ENCODE measurements around the gene MBD2.
"Not testable (repeated sequence)": the region's sequence is repeated elsewhere in the genome, so short reads cannot be mapped to it uniquely, and the experiment has no call there.

Gene MBD2, protein sequence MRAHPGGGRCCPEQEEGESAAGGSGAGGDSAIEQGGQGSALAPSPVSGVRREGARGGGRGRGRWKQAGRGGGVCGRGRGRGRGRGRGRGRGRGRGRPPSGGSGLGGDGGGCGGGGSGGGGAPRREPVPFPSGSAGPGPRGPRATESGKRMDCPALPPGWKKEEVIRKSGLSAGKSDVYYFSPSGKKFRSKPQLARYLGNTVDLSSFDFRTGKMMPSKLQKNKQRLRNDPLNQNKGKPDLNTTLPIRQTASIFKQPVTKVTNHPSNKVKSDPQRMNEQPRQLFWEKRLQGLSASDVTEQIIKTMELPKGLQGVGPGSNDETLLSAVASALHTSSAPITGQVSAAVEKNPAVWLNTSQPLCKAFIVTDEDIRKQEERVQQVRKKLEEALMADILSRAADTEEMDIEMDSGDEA

DNA sequence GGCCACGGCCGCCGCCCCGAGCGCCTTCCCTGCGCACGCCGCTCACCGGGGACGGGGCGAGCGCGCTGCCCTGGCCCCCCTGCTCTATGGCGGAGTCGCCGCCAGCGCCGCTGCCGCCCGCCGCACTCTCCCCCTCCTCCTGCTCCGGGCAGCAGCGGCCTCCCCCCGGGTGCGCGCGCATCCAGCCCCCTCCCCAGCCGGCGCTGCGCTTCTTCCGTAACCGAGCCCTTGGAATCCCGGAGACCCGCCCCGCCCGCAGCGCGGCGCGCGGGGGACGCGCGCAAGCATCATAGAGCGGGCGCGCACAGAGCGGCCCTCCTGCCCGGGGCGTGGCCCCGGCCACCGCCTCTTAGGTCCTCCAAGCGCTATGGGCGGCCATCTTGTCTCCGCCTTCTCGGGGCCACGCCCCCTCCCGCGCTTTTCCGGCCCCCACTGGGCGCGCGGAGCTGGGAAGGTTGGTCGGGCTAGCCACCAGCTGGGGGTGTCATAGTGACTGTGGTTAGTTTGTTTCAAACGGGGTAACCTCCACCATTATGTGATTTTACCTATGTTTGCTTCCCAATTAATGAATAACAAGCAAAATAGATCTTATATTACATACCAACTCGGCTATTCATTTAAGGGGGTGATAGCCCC is at the start of gene MBD2:
TSS of gene MBD2 (minus strand) at position 291 of the 636 bp plus-strand sequence. CDS start at position 181, 110 bp downstream.
- peak; percentile 98 for DNase-seq

DNA sequence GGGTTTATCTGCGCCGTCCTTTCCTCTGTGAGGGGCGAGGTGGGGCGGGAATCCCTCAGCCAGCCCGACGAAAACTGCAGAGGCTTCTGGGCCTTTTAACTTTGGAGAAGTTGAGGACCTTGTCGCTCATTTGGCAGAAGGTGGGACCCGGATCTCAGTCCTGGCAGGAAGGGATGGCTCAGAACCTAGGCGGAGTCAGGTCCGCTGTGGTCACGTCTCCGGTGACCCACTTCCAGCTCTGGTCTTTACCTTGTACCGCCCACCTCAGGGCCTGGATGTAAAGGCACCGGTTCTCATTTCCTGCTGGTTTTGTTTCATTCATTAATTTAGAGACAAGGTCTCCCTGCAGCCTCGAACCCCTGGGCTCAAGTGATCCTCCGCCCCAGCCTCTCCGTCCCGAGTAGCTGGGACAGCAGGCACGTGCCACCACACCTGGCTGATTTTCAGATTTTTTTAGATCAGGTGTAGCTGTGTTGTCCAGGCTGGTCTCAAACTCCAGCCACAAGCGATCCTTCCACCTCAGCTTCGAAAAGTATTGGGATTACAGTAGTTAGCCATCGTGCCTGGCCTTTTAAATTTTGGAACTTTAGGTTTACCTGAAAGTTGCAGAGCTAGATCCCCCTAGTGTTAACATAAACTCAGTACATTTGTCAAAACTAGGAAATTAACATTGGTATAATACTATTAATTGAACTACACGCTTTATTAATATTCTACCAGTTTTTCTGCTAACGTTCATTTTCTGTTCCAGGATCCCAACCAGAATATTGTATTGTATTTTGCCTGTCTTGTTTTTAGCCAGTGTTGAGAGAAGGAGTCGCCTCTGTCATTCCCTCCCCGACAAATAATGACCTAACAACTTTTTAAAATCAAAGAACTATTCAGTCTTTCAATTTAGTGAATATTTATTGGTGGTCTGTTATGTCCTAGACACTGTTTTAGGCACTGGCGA is 45.7 kb upstream of the MBD2 start:
- DNase-seq, result peak; percentile 82

DNA sequence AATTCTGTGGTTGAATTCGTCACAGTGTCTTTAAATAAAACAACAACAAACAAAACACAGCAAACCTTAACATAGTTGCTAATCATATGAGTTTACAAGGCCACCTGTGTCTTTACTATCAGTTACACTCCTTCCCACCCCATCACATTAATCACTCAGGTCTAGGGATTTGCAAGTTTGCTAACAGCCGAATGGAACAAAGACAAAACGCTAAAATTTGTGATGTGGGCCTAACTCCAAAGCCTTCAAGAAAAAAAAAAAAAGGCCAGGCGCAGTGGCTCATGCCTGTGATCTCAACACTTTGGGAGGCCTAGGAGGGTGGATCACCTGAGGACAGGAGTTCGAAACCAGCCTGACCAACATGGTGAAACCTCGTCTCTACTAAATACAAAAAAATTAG is 44.3 kb upstream of the MBD2 start:
- DNase-seq, result no peak

DNA sequence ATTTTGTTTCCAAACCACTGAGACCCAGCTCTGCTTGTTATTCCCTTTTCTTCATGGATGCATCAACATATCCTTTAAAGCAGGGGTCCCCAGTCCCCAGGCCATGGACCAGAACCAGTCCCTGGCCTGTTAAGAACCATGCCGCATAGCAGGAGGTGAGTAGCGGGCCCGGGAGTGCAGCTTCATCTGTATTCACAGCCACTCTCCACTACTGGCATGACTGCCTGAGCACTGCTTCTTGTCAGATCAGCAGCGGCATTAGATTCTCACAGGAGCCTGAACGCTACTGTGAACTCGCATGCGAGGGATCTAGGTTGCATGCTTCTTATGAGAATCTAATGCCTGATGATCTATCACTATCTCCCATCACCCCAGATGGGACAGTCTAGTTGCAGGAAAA is 43.2 kb upstream of the MBD2 start:
- no peak for DNase-seq

GRCh38 chr18:54263904-54264336 is 39.5 kb upstream of the MBD2 start:
- DNase-seq, result no peak

- DNase-seq, result peak; percentile 83
Observed at GRCh38 chr18:54261894-54262293, 37.4 kb upstream of the MBD2 start.

- no peak for DNase-seq
Observed at GRCh38 chr18:54260396-54261072, 36.1 kb upstream of the MBD2 start.

DNA sequence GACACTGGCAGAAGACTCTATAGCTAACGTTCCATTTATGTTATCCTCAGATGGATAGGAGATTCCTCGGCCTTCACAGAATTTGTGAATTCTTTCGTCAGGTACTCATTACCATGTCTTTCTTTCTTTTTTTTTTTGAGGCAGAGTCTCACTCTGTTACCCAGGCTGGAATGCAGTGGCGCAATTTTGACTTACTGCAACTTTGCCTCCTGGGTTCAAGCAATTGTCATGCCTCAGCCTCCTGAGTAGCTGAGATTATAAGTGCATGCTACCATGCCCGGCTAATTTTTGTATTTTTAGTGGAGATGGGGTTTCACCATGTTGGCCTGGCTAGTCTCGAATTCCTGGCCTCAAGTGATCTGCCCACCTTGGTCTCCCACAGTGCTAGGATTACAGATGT is 33.3 kb upstream of the MBD2 start:
- DNase-seq, result not testable (repeated sequence)

DNA sequence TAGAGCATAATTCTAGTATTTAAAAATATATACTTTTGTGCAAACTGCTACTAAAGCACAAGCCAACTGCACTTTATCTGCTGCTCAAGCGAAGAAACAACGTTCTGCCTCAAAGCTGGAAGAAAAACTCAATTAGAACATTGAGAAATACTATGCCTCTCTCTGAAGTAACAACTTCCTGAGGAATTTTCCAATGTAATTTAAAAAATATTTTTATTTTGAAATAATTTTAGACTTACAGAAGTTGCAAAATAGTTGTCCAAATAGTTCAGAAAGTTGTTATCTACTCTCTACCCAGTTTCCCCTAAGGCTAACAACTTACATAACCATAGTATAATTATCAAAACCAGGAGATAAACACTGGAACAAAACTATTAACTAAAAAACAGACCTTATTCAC is 32.5 kb upstream of the MBD2 start:
- DNase-seq, result no peak

DNA sequence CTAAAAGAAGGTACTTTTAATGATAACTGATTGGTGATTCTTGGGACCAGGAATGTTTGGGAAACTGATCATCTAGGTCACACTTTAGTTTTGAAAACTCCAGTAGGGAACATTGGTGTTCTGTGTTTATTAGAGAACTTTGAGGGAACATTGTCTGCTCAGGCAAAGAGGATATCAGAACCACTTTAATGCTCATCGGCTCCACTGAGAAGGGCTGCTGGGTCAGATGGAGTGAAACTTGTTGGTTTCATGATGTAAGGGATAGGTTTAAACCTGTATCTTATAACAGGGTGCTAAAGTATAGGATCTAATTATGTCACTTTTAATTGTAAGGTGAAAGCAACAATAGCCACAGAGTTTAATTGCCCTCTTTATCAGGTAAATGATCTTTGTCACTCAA is 30.7 kb upstream of the MBD2 start:
- DNase-seq, result no peak

DNA sequence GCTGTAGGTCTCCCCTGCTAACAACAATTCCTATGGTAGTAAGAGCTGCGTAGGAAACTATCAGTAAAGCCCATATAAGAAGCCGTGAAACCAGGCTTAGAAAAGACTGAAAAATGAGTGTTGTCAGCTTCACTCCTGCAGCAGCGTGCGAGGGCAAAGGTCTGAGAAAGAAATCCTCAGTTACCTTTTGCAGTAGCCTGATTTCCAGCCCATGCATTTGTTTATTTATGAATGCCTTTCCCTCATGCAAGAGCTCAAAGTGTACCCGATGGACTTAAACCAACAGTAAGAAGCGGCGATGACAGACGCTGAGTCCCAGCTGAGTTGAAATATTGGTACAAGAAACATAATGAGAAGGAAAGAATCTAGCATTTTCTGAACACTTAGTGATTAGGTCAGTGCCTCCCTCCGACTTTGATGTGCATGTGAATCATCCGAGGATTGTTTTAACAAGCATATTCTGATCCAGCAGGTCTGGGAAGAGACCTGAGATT is 29.8 kb upstream of the MBD2 start:
- no peak for DNase-seq

- DNase-seq, result no peak
Observed at GRCh38 chr18:54251606-54252390, 27.3 kb upstream of the MBD2 start.

DNA sequence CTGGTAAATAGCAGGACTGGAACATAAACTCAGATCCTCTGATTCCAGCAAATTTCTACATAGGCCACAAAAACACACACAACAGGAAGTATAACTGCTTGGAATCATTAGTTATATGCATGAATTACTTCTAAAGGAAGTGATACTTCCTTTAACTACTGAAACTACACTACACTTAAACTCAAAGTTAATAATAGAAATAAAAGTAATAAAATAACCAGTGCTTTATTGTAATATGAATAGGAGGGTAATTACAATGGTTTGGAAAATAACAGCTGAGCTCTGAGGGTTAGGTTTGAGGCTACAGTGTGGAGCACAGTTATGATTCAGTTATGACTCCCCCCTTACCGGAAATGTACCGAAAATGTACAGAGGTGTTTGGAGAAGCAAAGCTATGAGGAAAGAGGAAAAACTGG is 26.4 kb upstream of the MBD2 start:
- no peak for DNase-seq

DNA sequence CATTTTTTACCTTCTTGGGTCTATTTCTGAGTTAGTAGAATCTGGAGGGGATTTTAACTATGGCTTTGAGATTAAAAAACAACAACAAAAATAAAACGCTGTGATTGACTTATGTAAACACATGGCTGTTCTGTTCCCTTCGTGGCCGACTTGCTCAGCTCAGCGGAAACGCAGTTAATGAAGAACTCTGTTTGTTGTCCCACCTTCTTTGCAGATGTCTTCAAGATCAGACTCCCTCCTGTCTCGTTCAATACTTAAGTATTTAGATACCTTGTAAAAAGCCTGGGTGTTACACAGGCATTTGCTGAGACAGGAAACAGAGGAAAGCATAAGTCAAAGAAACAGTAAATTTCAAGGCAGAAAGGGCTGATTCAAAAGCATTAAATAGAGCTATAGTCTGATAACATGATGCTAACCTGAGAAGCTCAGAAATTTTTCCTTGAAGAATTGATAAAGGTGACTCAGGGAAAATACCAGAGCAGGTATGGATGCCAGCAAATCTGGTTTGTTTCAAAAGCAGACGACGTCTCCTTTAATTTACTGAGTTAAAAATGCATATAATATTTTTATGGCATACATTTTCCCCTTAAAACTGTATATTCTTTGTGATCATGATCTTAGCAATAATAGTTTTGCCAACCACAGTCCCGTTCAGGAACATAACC is 23.2 kb upstream of the MBD2 start:
- no peak for DNase-seq

DNA sequence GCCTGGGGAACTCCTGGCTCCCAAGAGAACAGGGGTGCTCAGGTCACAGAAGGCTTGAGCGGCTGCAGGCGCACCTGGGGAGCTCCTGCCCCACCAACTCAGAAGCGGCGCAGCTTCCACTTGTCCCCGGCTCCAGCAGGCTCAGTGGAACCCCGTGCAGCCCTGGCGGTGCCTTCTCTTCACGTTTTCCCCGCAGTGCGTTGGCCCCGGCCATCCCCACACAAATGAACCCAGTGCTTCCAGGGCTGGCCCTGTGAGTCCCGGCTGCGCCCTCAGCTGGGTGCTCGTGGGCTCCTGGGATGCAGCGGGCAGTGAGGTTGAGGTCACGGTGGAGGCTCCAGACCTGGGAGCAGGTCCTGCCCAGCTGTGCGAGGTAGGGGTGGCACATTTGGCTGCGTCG is 17.9 kb upstream of the MBD2 start:
- DNase-seq, result no peak

GRCh38 chr18:54241483-54241882 is 17.0 kb upstream of the MBD2 start:
- no peak for DNase-seq

- DNase-seq, result no peak
Observed at GRCh38 chr18:54240629-54241107, 16.2 kb upstream of the MBD2 start.

DNA sequence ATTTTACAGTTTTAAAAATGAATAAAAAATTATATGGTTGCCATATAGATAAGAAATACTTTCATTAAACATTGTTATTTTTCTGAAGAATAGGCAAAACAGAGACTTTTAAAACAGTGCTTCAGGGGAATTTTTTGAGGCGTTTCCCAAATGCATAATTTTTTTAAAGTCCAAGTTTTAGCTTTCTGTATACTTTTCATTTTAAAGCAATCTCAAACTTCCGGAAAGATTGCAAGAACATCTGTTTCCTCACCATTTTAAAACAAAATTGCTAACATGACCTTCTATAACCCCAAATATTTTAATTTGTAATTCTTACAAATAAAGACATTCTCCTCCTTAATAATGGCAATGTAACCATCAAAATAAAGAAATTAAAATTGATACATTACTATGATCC is 15.1 kb upstream of the MBD2 start:
- no peak for DNase-seq

DNA sequence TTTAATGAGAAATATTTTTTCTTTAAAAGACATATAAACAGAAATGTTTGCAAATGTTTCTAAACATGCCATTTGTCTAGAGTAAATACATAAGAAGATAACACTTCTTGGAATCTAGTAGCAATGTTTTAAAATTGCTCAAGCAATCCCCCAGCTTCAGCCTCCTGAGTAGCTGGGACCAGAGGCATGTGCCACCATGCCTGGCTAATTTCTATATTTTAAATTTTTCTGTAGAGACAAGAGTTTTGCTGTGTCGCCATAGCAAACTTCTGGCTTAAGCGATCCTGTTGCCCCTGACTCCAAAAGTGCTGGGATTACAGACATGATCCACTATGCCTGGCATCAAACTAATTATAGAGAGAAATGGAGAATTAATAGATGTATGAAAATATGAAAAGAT is 14.6 kb upstream of the MBD2 start:
- DNase-seq, result no peak

- no peak for DNase-seq
Observed at GRCh38 chr18:54238173-54238936, 13.9 kb upstream of the MBD2 start.
